A673 (cell line): Measurements from ENCODE around the gene SNED1. TPM values are rescaled to one million over a fixed set of nuclear protein-coding genes. Genes with fewer than 3 reads are reported as not detected.

Experiments used
- BruUV-seq: library from RNA; stranded (reverse); fragments of 400-500 nt; replicated peaks from 2 replicates; lab custom pipeline; 2021; lab: Mats Ljungman, UMichigan
- CTCF ChIA-PET: fragments of 300-600 bp; sonication (Branson Sonifier 250); formaldehyde crosslinking; loops from one replicate; lab custom pipeline; 2022; ENCODE audit warnings: antibody characterized with exemption; lab: Charles Lee
- POLR2A ChIA-PET: fragments of 300-600 bp; sonication (Branson Sonifier 250); formaldehyde crosslinking; loops from one replicate; lab custom pipeline; 2022; ENCODE audit warnings: antibody characterized with exemption; ENCODE audit not compliant: low non-redundant PET; lab: Charles Lee
- DNase-seq: peaks from one replicate; pipeline ENCODE4 v3.0.0-alpha.2; 2015; ENCODE audit warnings: low spot score
- H3K27ac ChIP-seq: fragments of 200-600 bp; sonication (generic); 2 replicates; pipeline ENCODE4 v1.5.1; 2016; ENCODE audit warnings: mixed run types, low read depth, mild to moderate bottlenecking, mixed read lengths, antibody characterized with exemption, low read length; ENCODE audit not compliant: poor library complexity, severe bottlenecking
- H3K27me3 ChIP-seq: fragments of 200-600 bp; sonication (generic); replicated peaks from 2 replicates; pipeline ENCODE4 v1.6.1; 2017; ENCODE audit warnings: mixed run types, low read depth, mild to moderate bottlenecking, mixed read lengths, antibody characterized with exemption, low read length; ENCODE audit not compliant: insufficient read depth, poor library complexity
- H3K36me3 ChIP-seq: fragments of 200-600 bp; sonication (generic); 2 replicates; pipeline ENCODE4 v1.6.1; 2016; ENCODE audit warnings: mixed run types, mild to moderate bottlenecking, mixed read lengths, antibody characterized with exemption, low read length; ENCODE audit not compliant: insufficient read depth, poor library complexity, severe bottlenecking
- H3K4me1 ChIP-seq: fragments of 200-600 bp; sonication (generic); 2 replicates; pipeline ENCODE4 v1.6.1; 2017; ENCODE audit warnings: mixed run types, mild to moderate bottlenecking, mixed read lengths, antibody characterized with exemption, low read length; ENCODE audit not compliant: insufficient read depth, poor library complexity, severe bottlenecking
- H3K4me3 ChIP-seq: fragments of 200-600 bp; sonication (generic); 2 replicates; pipeline ENCODE4 v1.5.1; 2016; ENCODE audit warnings: low read depth, mixed run types, mild to moderate bottlenecking, mixed read lengths, low read length; ENCODE audit not compliant: poor library complexity, severe bottlenecking
- H3K9me3 ChIP-seq: fragments of 200-600 bp; sonication (generic); 2 replicates; pipeline ENCODE4 v1.6.1; 2016; ENCODE audit warnings: mixed run types, low read depth, mild to moderate bottlenecking, mixed read lengths, antibody characterized with exemption, low read length; ENCODE audit not compliant: poor library complexity, severe bottlenecking
- CTCF ChIP-seq: fragments of 300-800, 200-600 bp; sonication (generic); conservative IDR thresholded peaks from 2 replicates; pipeline ENCODE4 v1.5.1; 2017; ENCODE audit warnings: low read depth, mild to moderate bottlenecking, antibody characterized with exemption, low read length, moderate library complexity, mixed read lengths
- EZH2 ChIP-seq: fragments of 200-600 bp; sonication (generic); IDR thresholded peaks from 2 replicates; pipeline ENCODE4 v1.6.1; 2017; ENCODE audit warnings: borderline replicate concordance, low read depth, mild to moderate bottlenecking, mixed read lengths, antibody characterized with exemption, low read length; ENCODE audit not compliant: poor library complexity, severe bottlenecking
- intact Hi-C: fragments of 100-400 bp; cut with micrococcal nuclease; formaldehyde crosslinking; loops from one replicate; pipeline ENCODE4 v1.10.0; 2022; ENCODE audit not compliant: unreplicated experiment
- total RNA-seq: library from RNA; stranded (reverse); gene quantifications from 2 replicates; pipeline ENCODE4 v1.2.3, GENCODE V29; 2021

SNED1 gene
- total RNA-seq, 1 experiment from 2014 or later = 3.0 TPM

GRCh38 chr2:240965905-240966456 lies 32.4 kb upstream of the SNED1 start:
- CTCF ChIA-PET = no interaction called here
- H3K27me3 ChIP-seq = no peaks in the 10 kb centered on the region
- no peak for DNase-seq
- no peak overlapping the region for H3K4me3 ChIP-seq
- TF ChIP-seq EZH2 (no peak), CTCF (no peak)
- intact Hi-C loops = no loop called here
- POLR2A ChIA-PET = interaction anchor here (0.6 kb wide), 1 partner anchor 15 kb away, joined by 3 read pairs; no protein-coding TSS in a partner anchor
- peaks cover 19% of the 10 kb centered on the region for H3K4me1 ChIP-seq
- no peaks in the 10 kb centered on the region for H3K9me3 ChIP-seq
- no peaks in the 10 kb centered on the region for H3K36me3 ChIP-seq
- BruUV-seq = no TSS peak
- no peak overlapping the region for H3K27ac ChIP-seq

GRCh38 chr2:240966457-240966905 lies 31.9 kb upstream of the SNED1 start:
- ChIA-PET POLR2A (interaction anchor here (0.6 kb wide), 1 partner anchor 724 kb away, joined by 4 read pairs; no protein-coding TSS in a partner anchor), CTCF (no interaction called here)
- TF ChIP-seq EZH2 = no peak
- no peak for TF ChIP-seq CTCF

GRCh38 chr2:240966906-240967680 lies 31.3 kb upstream of the SNED1 start:
- Histone ChIP-seq H3K27me3 (no peaks in the 10 kb centered on the region), H3K9me3 (no peaks in the 10 kb centered on the region), H3K36me3 (no peaks in the 10 kb centered on the region), H3K27ac (no peak overlapping the region), H3K4me3 (no peak overlapping the region), H3K4me1 (peaks cover 11% of the 10 kb centered on the region)
- DNase-seq = no peak
- ChIA-PET POLR2A (interaction anchor here (0.6 kb wide), 1 partner anchor 724 kb away, joined by 4 read pairs; no protein-coding TSS in a partner anchor), CTCF (no interaction called here)
- BruUV-seq = no TSS peak
- intact Hi-C loops = no loop called here
- TF ChIP-seq EZH2 (no peak), CTCF (no peak)

More at GRCh38 chr2:240966457-240966905, 31.9 kb upstream of the SNED1 start:
- H3K4me1 ChIP-seq = peaks cover 14% of the 10 kb centered on the region
- no peaks in the 10 kb centered on the region for H3K27me3 ChIP-seq
- H3K27ac ChIP-seq = no peak overlapping the region
- BruUV-seq = no TSS peak
- intact Hi-C loops = no loop called here
- DNase-seq = no peak
- H3K9me3 ChIP-seq = no peaks in the 10 kb centered on the region
- no peaks in the 10 kb centered on the region for H3K36me3 ChIP-seq
- no peak overlapping the region for H3K4me3 ChIP-seq
